Measurements from ENCODE around the gene ZFP28. TPM values are rescaled to one million over a fixed set of nuclear protein-coding genes. Genes with fewer than 3 reads are reported as not detected.

The ZFP28 gene
- total RNA-seq, 1 donor from 2014 or later: 6.2 TPM

- peaks cover 48% of the 10 kb centered on the region for H3K9me3 Mint-ChIP-seq
Observed at GRCh38 chr19:56572589-56572988, 33.8 kb downstream of the ZFP28 start.

GRCh38 chr19:56573914-56574313, 35.2 kb downstream of the ZFP28 start:
- H3K27ac Mint-ChIP-seq: no peak overlapping the region
- H3K36me3 Mint-ChIP-seq (ENCODE audit: low read depth): peaks cover 82% of the 10 kb centered on the region
- intact Hi-C loops (cut with micrococcal nuclease): no loop called here
- TF ChIP-seq, protein P1, sequence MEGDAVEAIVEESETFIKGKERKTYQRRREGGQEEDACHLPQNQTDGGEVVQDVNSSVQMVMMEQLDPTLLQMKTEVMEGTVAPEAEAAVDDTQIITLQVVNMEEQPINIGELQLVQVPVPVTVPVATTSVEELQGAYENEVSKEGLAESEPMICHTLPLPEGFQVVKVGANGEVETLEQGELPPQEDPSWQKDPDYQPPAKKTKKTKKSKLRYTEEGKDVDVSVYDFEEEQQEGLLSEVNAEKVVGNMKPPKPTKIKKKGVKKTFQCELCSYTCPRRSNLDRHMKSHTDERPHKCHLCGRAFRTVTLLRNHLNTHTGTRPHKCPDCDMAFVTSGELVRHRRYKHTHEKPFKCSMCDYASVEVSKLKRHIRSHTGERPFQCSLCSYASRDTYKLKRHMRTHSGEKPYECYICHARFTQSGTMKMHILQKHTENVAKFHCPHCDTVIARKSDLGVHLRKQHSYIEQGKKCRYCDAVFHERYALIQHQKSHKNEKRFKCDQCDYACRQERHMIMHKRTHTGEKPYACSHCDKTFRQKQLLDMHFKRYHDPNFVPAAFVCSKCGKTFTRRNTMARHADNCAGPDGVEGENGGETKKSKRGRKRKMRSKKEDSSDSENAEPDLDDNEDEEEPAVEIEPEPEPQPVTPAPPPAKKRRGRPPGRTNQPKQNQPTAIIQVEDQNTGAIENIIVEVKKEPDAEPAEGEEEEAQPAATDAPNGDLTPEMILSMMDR (IDR thresholded peaks at IDR 0.05): no peak
- CTCF ChIA-PET: no interaction called here
- POLR2A ChIA-PET: no interaction called here
- no peaks in the 10 kb centered on the region for H3K27me3 Mint-ChIP-seq
- DNase-seq: no peak
- H3K4me3 Mint-ChIP-seq: no peak overlapping the region
- ATAC-seq (ENCODE audit: low read depth): no peak
- H3K4me1 Mint-ChIP-seq: no peaks in the 10 kb centered on the region
- peaks cover 52% of the 10 kb centered on the region for H3K9me3 Mint-ChIP-seq

More at GRCh38 chr19:56572589-56572988, 33.8 kb downstream of the ZFP28 start:
- peaks cover 6% of the 10 kb centered on the region for H3K4me1 Mint-ChIP-seq
- DNase-seq: no peak
- no peak overlapping the region for H3K4me3 Mint-ChIP-seq
- no peak for ATAC-seq (ENCODE audit: low read depth)
- no peak overlapping the region for H3K27ac Mint-ChIP-seq
- intact Hi-C loops (cut with micrococcal nuclease): no loop called here
- ChIA-PET CTCF (no interaction called here), POLR2A (no interaction called here)
- H3K36me3 Mint-ChIP-seq (ENCODE audit: low read depth): peaks cover 84% of the 10 kb centered on the region
- TF ChIP-seq, protein P1 (IDR thresholded peaks at IDR 0.05): no peak
- no peaks in the 10 kb centered on the region for H3K27me3 Mint-ChIP-seq

GRCh38 chr19:56577719-56578602, 39.2 kb downstream of the ZFP28 start:
- TF ChIP-seq, protein P1 (IDR thresholded peaks at IDR 0.05): no peak
- Mint-ChIP-seq H3K36me3 (ENCODE audit: low read depth) (peaks cover 68% of the 10 kb centered on the region), H3K27ac (no peak overlapping the region), H3K4me1 (no peaks in the 10 kb centered on the region), H3K27me3 (no peaks in the 10 kb centered on the region), H3K4me3 (no peak overlapping the region), H3K9me3 (peaks cover 52% of the 10 kb centered on the region)
- ATAC-seq (ENCODE audit: low read depth) (no peak), DNase-seq (no peak)
- intact Hi-C loops (cut with micrococcal nuclease): no loop called here
- POLR2A ChIA-PET: no interaction called here
- CTCF ChIA-PET: no interaction called here

DNA sequence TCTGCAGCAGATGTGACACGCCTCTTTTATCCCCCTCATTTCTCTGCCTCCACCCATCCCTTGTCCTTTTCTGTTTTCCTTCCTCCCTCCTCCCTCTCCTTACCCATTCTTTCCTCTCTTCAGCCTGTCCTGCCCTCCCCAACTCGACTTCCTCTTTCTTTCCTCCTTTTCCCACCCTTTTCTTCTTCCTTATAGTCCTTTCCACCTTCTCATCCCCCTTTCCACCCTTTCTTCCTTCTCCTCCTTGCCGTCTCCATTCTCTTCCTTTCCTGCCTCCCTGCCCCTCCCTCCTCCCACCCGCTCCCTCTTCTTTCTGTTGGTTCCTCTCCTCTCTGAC, 55.7 kb downstream of the ZFP28 start:
- H3K36me3 Mint-ChIP-seq (ENCODE audit: low read depth): peaks cover 17% of the 10 kb centered on the region
- DNase-seq (no peak), ATAC-seq (ENCODE audit: low read depth) (no peak)
- H3K4me3 Mint-ChIP-seq: peak overlapping the region; percentile 96
- H3K4me1 Mint-ChIP-seq: peaks cover 13% of the 10 kb centered on the region
- H3K27me3 Mint-ChIP-seq: no peaks in the 10 kb centered on the region
- ChIA-PET CTCF (no interaction called here), POLR2A (interaction anchor here (1.0 to 1.3 kb wide), 2 partner anchors 191 to 201 kb away, joined by 3 to 11 read pairs; partner anchors contain the start of genes ZNF582 and ZNF583)
- TF ChIP-seq, protein P1 (IDR thresholded peaks at IDR 0.05): no peak
- intact Hi-C loops (cut with micrococcal nuclease): loop anchor here (2.0 kb wide), 2 partner anchors 192 to 202 kb away; partner anchors contain the start of gene ZNF582
- peak overlapping the region; percentile 82 for H3K27ac Mint-ChIP-seq
- H3K9me3 Mint-ChIP-seq: peaks cover 13% of the 10 kb centered on the region

DNA sequence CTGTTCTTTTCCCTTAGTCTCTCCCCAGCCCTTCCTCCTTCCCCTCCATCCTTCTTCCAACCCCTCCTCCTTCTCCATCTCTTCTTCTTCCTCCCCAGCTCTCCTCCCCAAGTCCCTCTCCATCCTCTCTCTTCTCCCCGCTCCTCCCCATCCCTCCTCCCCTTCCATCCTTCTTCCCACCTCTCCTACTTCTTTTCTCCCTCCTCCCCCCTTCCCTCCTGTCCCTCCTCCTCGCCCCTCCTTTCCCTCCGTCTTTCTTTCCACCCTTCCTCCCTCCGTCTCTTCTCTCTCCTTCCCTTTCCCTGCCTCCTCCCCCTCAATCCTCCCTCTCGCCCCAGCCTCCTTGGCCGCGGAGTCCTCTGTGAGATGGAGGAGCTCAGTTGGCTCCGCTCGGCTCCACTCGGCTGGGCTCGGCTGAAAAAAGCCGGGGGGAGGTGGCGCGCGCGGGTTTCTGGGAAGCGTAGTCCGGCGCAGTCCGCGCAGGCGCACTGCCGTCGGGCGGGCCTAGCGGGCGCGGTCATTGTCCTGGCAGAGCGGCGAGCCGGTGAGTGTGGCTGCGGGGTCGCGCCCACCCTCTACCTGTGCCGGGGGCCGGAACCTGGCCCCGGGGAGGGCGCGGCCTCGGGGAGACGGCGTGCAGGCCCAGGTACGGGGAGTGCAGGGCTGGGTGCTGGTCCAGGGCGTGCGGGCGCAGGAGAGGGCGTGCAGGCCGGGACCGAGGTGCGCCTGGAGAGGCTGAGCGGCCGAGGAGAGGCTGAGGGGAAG, 56.2 kb downstream of the ZFP28 start, which contains the start of gene ZNF71:
Gene ZNF71 (plus strand): TSS at position 520 of the 765 bp plus-strand sequence. CDS start 6,257 bp downstream, outside the sequence.
- peak within 1 kb of the TSS; percentile 96 for H3K4me3 Mint-ChIP-seq
- peaks cover 13% of the 10 kb centered on the region for H3K4me1 Mint-ChIP-seq
- peak; percentile 95 for ATAC-seq (ENCODE audit: low read depth)
- H3K36me3 Mint-ChIP-seq (ENCODE audit: low read depth): peaks cover 17% of the 10 kb centered on the region
- H3K9me3 Mint-ChIP-seq: peaks cover 13% of the 10 kb centered on the region
- CTCF ChIA-PET: no interaction called here
- intact Hi-C loops (cut with micrococcal nuclease): loop anchor here (1.0 to 2.0 kb wide), 6 partner anchors 28 to 202 kb away; partner anchors contain the start of genes ZFP28, ZNF470, ZNF582 and ZNF835
- peak within 1 kb of the TSS; percentile 82 for H3K27ac Mint-ChIP-seq
- no peaks in the 10 kb centered on the region for H3K27me3 Mint-ChIP-seq
- DNase-seq: peak; percentile 87
- TF ChIP-seq, protein P1 (IDR thresholded peaks at IDR 0.05): no peak
- POLR2A ChIA-PET: interaction anchor here (0.6 to 1.3 kb wide), 5 partner anchors 83 to 370 kb away, joined by 3 to 17 read pairs (median 4); partner anchors contain the start of genes ZNF582 and ZNF583
